HAP-1 (cell line): Measurements from ENCODE around the gene PI4K2A.

Experiments used
- DNase-seq, 2 experiments: peaks; one replicate each; pipeline ENCODE4 v3.0.0-alpha.2; 2016 to 2020; ENCODE audit warnings: low spot score in 2 of 2
- H3K27me3 ChIP-seq: fragments of 250-450 bp; sonication (Bioruptor Pico); 2 replicates; pipeline ENCODE4 v1.5.1; 2020; ENCODE audit warnings: low read depth, mild to moderate bottlenecking, moderate library complexity
- H3K36me3 ChIP-seq: fragments of 250-450 bp; sonication (Bioruptor Pico); replicated peaks from 2 replicates; pipeline ENCODE4 v1.5.1; 2020; ENCODE audit warnings: mild to moderate bottlenecking
- H3K4me1 ChIP-seq: fragments of 250-450 bp; sonication (Bioruptor Pico); 2 replicates; pipeline ENCODE4 v1.5.1; 2020; ENCODE audit warnings: mild to moderate bottlenecking
- H3K4me3 ChIP-seq: fragments of 250-450 bp; sonication (Bioruptor Pico); 2 replicates; pipeline ENCODE4 v1.5.1; 2020; ENCODE audit warnings: mild to moderate bottlenecking, moderate library complexity
- H3K9me3 ChIP-seq: fragments of 250-450 bp; sonication (Bioruptor Pico); 2 replicates; pipeline ENCODE4 v1.5.1; 2020; ENCODE audit warnings: mild to moderate bottlenecking, moderate library complexity
- in situ Hi-C: fragments of 300-500 bp; cut with MboI; formaldehyde crosslinking; loops from 3 replicates; pipeline ENCODE4 v1.14.3; 2020; ENCODE audit warnings: low sequenced_read_pairs, inconsistent platforms, mixed read lengths

The PI4K2A gene

DNA sequence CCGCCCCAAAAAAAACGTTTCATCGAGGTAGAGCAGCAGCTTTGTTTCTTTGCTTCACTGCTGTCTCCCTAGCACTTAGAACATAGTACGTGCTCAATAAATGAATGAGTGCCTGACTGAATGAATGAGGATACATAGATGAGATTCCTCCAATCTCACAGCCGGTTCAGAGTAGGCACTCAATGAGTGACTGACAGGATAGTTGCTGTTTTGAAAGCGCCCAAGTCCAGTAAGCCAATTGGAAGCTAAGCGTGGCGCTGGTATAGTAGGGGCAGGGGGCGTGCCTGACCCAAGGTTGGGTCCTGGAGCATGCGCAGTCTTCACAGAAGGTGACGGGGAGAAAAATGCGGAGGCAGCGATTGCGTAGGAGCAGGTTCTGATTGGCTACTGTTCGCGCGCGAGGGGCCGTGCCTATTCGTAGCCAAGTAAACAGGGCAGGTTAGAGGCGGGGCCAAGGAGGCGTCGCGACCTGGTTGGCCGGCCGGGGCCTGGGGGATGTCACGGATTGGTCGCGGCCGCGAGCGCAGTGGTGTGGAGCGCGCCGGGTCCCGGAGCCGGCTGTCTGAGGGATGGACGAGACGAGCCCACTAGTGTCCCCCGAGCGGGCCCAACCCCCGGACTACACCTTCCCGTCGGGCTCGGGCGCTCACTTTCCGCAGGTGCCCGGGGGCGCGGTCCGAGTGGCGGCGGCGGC, at the start of gene PI4K2A:
Gene PI4K2A (plus strand): TSS at position 498 of the 694 bp plus-strand sequence. CDS start 72 bp downstream, at position 570.
- Histone ChIP-seq H3K36me3 (peaks cover 11% of the 10 kb centered on the region; the same call in 1 of the 2 replicates), H3K4me3 (peak within 1 kb of the TSS; percentile 66), H3K27me3 (0 out of 2 replicates have a peak, but pooled peaks cover 3% of the 10 kb centered on the region), H3K4me1 (peaks cover 6% of the 10 kb centered on the region; the same call in 1 of the 2 replicates), H3K9me3 (no peaks in the 10 kb centered on the region)
- peak; percentile 99 to 100 for DNase-seq
- in situ Hi-C loops, result no loop called here

DNA sequence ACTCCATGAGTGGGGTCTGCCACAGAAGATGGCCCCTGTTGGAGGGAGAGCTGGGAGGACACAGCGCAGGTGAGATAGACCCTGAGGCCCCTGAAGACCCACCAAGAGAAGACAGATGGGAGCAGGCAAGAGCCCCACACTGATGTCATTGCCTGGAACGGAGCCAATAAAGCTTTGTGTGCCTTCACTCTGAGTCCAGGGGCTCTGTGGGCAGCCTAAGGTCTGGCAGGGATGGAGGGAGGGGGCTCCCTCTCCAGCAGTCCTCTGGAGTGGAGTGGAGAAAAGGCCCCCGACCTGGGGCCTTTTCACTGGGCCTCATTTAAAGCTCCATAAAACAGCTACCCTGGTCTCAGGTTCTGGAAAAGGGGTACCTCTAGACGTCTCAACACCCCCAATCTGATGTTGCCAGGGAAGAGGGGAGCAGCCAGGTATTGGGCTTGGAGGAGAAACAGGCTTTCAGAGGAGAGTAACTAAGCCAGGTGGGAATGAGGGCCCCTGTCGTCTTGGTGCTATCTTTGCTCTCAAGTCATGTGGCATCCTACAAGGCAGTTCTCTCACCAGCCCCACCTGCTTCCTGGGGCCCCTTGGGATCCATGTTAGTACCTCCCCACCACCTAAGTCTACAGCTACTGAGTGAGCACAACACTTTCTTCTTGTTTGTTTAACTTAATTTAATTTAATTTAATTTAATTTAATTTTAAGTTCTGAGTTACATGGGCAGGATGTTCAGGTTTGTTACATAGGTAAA, 49.5 kb upstream of the PI4K2A start:
- no peak for DNase-seq
- H3K4me1 ChIP-seq, result no peaks in the 10 kb centered on the region
- H3K36me3 ChIP-seq, result no peaks in the 10 kb centered on the region
- H3K27me3 ChIP-seq, result no peaks in the 10 kb centered on the region
- in situ Hi-C loops, result no loop called here
- no peaks in the 10 kb centered on the region for H3K9me3 ChIP-seq
- no peak overlapping the region for H3K4me3 ChIP-seq

DNA sequence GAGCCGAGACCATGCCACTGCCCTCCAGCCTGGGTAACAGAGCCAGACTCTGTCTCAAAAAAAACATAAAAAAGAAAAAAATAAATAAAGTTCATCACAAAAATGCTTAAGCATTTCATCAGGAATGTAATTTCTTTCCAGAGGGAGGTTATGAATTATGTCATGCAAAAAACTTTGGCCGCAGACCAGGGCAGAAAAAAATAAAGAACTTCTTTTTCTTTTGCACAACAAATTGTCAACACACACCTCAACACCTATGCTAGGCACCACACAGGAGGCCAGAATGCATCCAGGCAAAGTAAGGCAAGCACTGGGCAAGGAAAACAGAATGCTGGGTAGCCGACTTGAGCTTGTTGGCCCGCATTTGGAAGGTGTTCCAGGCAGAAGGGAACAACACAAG, 47.0 kb upstream of the PI4K2A start:
- no peaks in the 10 kb centered on the region for H3K27me3 ChIP-seq
- H3K36me3 ChIP-seq, result no peaks in the 10 kb centered on the region
- H3K9me3 ChIP-seq, result no peaks in the 10 kb centered on the region
- no peak overlapping the region for H3K4me3 ChIP-seq
- in situ Hi-C loops, result no loop called here
- DNase-seq, result no peak
- H3K4me1 ChIP-seq, result no peaks in the 10 kb centered on the region

DNA sequence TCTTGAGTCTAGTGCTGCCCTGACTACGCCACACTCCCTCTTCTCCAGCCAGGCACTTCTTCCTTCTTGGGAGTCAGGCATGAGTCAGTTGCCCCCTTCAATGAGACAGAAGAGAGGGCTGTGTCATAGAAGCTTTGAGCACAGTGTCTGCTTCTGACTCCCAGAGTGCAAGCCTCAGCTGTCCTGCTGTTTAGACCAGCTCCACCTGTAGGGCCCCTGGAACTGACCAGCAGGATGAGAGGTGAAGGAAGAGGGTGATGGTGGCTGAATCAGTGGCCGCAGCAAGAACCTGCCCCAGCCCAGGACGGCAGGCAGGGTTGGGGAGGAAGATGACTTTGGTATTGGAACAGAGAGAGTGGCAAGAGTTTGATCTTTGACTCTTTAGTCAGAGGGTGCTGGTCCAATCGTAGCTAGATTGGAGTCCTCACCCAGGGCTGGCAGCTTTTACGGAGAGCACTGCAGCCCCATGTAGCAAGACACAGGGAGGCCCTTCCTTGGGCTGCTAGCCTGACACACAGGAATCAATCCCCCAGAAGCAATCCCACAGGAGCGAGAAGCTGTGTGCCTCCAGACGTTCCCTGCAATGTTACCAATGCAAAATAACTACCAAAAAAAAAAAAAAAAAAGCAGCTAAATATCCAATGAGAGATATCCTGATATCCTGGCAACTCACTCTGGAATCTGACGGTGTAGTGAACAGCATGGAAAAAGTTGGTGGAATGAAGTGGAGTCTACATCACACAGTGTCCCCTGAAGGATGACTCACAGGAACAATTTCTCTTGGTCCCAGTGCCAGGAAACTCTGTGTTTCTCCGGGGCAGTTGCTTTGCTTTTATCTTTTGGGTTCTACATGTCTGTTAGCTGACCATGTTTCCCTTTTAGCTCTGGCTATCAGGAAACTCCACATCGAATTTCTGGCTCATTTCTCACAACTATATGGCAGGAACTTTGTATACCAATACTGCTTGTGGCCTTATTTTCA, 44.1 kb upstream of the PI4K2A start:
- H3K4me3 ChIP-seq, result no peak overlapping the region
- DNase-seq, result no peak

DNA sequence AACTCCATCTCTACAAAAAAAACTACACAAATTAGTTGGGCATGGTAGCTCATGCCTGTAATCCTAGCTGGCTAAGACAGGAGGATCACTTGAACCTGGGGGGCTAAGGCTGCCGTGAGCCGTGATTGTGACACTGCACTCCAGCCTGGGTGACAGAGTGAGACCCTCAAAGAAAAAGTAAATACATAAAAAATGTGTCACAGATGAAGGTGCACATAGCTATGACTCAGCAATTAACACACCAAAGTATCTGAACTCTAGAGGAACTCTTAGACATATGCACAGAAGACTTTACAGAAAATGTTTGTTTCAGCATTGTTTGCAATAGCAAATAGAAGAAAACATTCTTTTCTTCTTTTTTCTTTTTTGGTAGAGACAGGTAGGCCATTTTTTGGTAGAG, 42.7 kb upstream of the PI4K2A start:
- Histone ChIP-seq H3K9me3 (no peaks in the 10 kb centered on the region), H3K4me3 (no peak overlapping the region), H3K27me3 (no peaks in the 10 kb centered on the region), H3K4me1 (no peaks in the 10 kb centered on the region), H3K36me3 (no peaks in the 10 kb centered on the region)
- in situ Hi-C loops, result no loop called here
- DNase-seq, result no peak

More for the DNA sequence above, 44.1 kb upstream of the PI4K2A start:
- H3K9me3 ChIP-seq, result no peaks in the 10 kb centered on the region
- no peaks in the 10 kb centered on the region for H3K4me1 ChIP-seq
- in situ Hi-C loops, result no loop called here
- no peaks in the 10 kb centered on the region for H3K27me3 ChIP-seq
- no peaks in the 10 kb centered on the region for H3K36me3 ChIP-seq

DNA sequence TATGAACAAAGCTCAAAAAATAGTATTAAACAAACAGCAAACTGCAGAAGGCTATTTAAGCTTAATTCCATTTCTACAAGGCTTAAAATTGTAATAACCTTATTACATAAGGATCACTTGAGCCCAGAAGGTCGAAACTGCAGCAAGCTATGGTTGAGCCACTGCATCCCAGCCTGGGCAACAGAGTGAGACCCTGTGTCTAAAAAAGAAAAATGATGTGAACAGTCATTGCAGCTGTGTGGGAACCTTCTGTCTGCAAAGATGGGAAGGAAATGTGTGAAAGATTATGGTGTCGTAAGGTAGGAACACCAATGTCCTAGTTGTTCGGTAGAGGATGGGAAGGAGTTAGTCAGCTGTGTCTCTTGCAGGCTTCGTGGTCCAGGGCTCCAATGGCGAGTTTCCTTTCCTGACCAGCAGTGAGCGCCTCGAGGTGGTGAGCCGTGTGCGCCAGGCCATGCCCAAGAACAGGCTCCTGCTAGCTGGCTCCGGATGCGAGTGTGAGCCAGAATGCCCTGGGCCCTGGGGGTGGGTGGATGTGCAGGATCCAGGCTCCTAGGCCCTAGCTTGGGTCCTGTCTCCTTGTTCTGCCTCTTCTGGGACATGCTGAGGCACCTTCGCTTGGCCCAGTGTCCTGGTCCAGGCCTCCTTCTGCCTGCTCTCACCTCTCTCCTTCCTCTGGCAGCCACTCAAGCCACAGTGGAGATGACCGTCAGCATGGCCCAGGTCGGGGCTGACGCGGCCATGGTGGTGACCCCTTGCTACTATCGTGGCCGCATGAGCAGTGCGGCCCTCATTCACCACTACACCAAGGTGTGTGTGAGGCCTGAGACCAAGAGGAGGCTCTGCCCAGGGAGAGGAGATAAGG, 41.8 kb upstream of the PI4K2A start:
- no peak overlapping the region for H3K4me3 ChIP-seq
- H3K27me3 ChIP-seq, result no peaks in the 10 kb centered on the region
- DNase-seq, result no peak
- no peaks in the 10 kb centered on the region for H3K9me3 ChIP-seq
- H3K4me1 ChIP-seq, result no peaks in the 10 kb centered on the region
- in situ Hi-C loops, result no loop called here
- H3K36me3 ChIP-seq, result no peaks in the 10 kb centered on the region

DNA sequence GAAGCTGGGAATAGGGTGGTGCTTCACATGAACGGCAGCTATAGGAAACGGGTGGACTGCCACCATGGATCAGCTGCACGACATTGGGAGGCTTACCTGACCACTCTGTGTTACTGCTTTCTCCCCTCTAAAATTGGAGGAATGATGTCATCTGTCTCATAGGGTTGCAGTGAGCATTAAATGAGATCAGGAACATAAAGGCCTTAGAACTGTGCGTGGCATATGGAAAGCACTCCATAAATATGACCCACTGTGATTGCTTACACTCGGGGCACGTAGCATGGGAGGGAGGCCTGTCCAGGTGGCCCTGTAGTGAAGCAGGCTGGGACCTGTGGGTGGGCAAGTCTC, 41.2 kb upstream of the PI4K2A start:
- H3K9me3 ChIP-seq, result no peaks in the 10 kb centered on the region
- in situ Hi-C loops, result no loop called here
- no peak for DNase-seq
- H3K4me3 ChIP-seq, result no peak overlapping the region
- H3K27me3 ChIP-seq, result no peaks in the 10 kb centered on the region
- H3K4me1 ChIP-seq, result no peaks in the 10 kb centered on the region
- no peaks in the 10 kb centered on the region for H3K36me3 ChIP-seq

DNA sequence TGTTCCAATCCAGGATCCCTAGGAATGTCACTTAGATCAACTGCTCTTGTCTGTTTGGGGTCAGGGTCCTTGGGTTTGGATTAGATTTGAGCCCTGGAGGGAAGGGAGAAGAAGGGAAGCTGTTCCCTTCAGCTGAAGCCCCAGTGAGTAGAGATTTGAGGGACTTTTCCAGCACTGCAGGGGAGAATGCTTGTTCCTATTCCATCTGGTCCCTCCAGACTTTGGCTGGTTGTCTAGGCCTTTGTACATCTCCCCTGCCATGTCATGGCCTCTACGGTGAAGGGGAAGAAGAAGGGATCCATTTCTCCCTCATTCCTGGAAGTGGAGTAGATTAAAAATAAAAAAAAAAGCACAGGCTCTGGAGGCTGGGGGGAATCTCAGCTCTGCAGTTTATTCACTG, 39.9 kb upstream of the PI4K2A start:
- DNase-seq, result no peak
- Histone ChIP-seq H3K4me1 (no peaks in the 10 kb centered on the region), H3K36me3 (no peaks in the 10 kb centered on the region), H3K4me3 (no peak overlapping the region), H3K27me3 (no peaks in the 10 kb centered on the region), H3K9me3 (no peaks in the 10 kb centered on the region)
- in situ Hi-C loops, result no loop called here

DNA sequence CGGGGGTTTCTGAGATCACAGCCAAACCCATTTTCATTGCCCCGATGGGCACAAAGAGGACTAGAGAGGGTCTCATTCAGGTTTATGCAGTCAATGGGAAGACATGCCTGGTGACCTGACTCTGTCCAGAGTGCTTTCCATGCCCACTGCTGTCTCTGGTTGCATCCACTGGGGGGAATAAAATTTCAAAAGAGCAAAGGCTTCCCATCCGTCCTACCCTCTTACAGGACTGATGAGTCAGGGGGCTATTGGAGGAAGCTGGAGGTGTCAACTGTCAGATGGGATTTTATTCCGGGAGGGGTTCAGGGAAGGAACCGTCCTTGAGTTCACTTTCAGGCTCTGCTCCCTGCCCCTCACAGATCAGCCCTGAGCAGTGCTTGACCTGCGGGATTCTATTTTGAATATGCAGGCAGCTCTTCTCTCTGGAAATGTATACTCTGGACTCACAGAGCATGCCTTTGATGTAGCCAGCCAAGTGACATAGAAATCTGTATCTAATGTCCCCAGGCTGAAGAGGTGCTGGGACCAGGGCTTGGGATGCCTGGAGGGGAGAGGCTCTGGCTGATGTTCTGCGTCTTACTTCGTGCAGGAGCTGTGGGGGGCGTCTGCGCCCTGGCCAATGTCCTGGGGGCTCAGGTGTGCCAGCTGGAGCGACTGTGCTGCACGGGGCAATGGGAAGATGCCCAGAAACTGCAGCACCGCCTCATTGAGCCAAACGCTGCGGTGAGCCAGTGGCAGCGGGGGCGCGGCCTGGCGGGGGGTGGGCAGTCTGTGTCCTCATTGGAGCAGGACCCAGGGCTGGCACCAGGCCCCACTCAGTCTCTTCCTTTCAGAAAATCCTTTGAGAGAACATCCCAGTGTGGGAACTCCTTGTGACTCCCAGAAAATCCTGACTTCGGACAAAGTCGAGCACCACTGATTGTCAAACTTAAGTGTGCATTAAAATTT, 38.9 kb upstream of the PI4K2A start:
- Histone ChIP-seq H3K4me3 (no peak overlapping the region), H3K4me1 (no peaks in the 10 kb centered on the region), H3K9me3 (no peaks in the 10 kb centered on the region), H3K36me3 (no peaks in the 10 kb centered on the region), H3K27me3 (no peaks in the 10 kb centered on the region)
- in situ Hi-C loops, result no loop called here
- no peak for DNase-seq

DNA sequence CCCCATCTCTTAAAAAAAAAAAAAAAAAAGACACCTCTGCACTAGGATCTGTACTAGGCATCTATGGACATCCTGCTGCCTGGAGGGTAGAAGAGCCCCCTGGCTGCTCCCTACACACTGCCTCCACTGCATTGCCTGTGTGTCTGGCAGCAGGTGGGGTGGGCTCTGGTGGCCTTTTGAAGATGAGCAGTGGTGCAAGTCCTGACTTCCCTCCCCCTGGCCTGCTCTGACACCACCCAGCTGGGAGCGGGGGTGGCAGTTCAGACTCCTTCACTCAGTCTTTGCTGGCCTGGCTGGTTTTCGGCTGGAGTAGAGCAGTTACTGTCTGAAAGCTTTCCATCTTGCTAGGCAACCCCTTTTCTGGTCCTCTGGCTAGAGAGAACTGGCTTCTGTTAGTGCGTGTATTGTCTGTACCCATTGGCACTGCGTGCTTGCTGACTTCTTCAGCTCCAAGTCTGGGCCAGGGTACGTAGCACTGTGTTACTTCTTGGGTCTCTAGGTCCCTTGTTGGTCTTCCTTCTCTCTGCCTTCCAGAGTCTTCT, 33.3 kb upstream of the PI4K2A start:
- no peaks in the 10 kb centered on the region for H3K27me3 ChIP-seq
- no peak for DNase-seq
- H3K4me1 ChIP-seq, result 0 out of 2 replicates have a peak, but pooled peaks cover 2% of the 10 kb centered on the region
- no peaks in the 10 kb centered on the region for H3K9me3 ChIP-seq
- H3K36me3 ChIP-seq, result no peaks in the 10 kb centered on the region
- in situ Hi-C loops, result no loop called here
- no peak overlapping the region for H3K4me3 ChIP-seq

DNA sequence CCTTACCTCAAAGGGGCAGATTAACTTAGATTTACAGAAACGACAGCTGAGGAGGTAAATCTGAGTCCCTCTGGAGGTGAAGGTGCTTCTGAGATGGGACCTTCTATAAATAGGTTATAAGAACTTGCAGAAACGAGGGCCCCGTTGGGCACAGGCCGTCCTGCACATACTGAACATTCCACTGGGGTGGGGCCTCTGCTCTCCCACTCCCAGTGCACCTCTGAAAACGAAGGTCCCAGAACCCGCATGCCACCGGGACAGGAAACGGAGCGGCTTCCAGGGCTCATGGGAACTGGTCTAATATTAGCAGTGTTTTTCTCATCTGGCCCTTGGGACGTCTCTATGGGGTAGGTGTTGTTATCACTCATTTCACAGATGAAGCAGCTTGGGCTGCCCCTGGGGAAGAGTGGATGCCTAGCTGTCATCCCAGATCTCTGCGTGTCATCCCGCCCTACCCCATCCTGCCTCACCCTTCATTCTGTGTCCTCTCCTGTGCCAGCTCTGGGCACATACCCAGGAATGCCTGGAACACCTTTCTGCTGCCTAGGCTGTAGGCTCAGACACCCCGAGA, 31.4 kb upstream of the PI4K2A start:
- in situ Hi-C loops, result no loop called here
- Histone ChIP-seq H3K36me3 (no peaks in the 10 kb centered on the region), H3K4me1 (0 out of 2 replicates have a peak, but pooled peaks cover 3% of the 10 kb centered on the region), H3K9me3 (no peaks in the 10 kb centered on the region), H3K27me3 (no peaks in the 10 kb centered on the region), H3K4me3 (no peak overlapping the region)
- DNase-seq, result no peak

DNA sequence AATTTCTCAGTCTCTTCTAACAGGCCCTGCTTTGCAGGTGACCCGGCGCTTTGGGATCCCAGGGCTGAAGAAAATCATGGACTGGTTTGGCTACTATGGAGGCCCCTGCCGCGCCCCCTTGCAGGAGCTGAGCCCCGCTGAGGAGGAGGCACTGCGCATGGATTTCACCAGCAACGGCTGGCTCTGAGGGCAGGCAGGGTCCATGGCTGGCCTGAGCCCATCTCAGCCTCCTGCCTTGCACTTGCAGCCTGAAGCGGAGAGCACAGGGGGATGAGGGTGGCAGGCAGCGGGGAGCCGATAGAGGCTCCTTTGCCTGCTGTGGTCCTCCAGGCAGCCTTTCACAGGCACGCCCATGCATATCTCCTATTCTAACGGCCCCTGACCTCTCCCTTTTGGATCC, 29.0 kb upstream of the PI4K2A start:
- in situ Hi-C loops, result loop anchor here (5.0 kb wide), 1 partner anchor 149 kb away; no protein-coding TSS in a partner anchor
- no peak for DNase-seq
- H3K36me3 ChIP-seq, result no peaks in the 10 kb centered on the region
- no peaks in the 10 kb centered on the region for H3K27me3 ChIP-seq
- no peaks in the 10 kb centered on the region for H3K9me3 ChIP-seq
- no peak overlapping the region for H3K4me3 ChIP-seq
- H3K4me1 ChIP-seq, result 0 out of 2 replicates have a peak, but pooled peaks cover 3% of the 10 kb centered on the region
